ENCODE measurements around the gene MAD1L1.

DNA sequence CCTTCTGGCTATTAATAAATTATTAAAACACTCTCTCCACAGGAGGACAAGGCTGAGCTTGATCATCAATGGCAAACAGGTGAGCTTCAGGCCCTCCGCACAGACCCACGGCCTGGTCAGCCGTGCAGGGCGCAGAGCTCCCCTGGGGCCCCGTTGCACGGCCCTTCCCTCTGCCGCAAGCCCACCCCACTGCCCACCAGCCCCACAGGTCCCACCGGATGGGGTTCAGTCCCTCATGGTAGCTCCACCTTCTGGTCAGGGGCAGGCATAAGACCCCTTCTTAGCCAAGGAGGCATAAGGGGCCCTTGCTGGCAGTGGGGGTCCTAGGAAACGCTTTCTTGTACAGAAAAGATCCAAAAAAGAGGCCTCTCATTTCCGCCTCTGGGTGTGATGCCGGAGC is 84.6 kb downstream of the MAD1L1 start:
- TF ChIP-seq CTCF (IDR thresholded peaks at IDR 0.05; ENCODE audit: insufficient read depth, low read length, poor library complexity, severe bottlenecking) (no peak), EZH2phosphoT487 (conservative IDR thresholded peaks at IDR 0.05; ENCODE audit: low read length) (no peak)
